Measurements from ENCODE around the gene LYPD6.

LYPD6 gene

GRCh38 chr2:149410701-149411484 lies 80.5 kb downstream of the LYPD6 start:
- DNase-seq = no peak

DNA sequence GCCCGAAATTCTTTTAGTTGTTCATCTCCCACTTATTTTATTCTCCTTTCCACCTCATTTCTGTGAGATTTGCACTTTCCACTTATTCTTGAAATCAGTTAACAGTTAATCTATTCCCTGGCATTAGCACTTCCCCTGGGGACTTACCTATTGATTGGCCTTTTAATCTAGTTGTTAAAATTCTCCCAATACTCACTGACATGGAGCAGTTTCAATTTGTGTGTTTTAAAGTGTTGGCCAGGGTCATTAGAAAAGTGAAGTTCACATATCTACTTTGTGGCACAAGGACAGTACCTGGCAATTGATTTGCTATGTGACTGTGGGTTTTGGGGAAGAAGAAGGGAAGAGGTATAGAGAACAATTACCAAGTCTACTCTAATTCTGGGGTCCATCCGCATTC lies 83.1 kb downstream of the LYPD6 start:
- DNase-seq = no peak

DNA sequence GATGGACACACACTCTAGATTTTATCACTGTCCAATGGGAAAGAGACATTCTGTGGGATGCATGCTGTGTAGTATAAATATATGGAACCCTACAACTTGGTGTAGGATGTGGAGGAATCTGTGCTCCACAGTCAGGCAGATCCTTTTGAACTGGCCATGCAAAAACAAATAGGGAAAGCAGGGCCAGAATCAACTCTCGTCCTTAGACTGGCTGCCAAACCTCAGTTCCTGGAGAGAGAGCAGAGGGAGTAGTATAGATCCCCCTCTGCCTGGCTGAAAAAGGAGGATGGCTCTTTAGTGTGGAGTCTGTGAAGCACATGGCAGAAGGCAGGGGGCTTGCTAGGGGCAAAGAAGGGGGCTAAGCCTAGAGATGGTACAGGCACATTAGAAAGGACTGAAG lies 84.7 kb downstream of the LYPD6 start:
- DNase-seq = no peak

DNA sequence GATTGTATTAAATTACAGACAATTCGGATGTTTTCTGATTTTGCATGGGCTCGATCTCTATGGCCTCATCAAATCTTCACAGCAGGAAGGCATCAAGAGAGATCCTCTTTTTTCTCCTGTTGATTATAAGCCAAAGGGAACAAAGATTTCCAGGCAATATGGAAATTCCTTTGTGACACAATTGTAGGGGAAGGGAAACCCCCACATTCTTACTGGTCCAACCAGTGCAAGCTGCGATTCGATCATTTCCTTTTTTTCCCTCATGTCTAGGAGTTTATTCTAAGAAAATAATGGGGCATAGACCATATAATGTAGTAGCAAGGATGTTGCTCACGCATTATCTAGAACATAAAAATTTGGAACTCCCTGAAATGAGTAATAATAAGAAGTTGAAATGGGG lies 87.7 kb downstream of the LYPD6 start:
- no peak for DNase-seq

GRCh38 chr2:149420053-149420963 lies 89.9 kb downstream of the LYPD6 start:
- DNase-seq = no peak

- no peak for DNase-seq
Observed at GRCh38 chr2:149421791-149422190, 91.4 kb downstream of the LYPD6 start.

DNA sequence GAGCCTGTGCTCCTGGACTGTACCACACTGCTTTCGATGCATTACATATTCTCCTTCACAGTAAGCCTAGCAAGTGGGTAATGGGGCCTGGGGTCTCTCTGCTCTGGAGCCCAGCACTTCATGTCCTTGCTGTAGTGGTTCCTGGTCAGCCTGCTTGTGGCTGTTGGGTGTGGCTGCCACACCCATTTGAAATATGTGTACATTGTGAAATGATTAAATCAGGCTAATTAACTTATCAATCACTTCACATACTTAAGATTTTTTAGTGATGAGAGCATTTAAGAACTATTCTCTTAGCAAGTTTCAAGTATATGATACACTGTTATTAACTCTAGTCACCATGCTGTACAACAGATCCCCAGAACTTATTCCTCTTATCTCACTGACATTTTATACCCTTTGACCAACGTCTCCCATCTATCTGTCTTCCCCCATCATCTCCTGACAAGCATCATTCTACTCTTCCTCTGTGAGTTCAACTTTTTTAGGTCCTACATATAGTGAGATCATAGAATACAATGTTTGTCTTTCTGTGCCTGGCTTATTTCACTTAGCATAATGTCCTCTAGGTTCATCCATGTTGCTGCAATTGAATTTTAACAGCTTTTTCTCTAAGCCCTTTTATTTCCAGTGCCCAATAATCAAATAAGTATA lies 92.1 kb downstream of the LYPD6 start:
- DNase-seq = no peak

GRCh38 chr2:149422991-149423338 lies 92.6 kb downstream of the LYPD6 start:
- no peak for DNase-seq

GRCh38 chr2:149423630-149424029 lies 93.2 kb downstream of the LYPD6 start:
- DNase-seq = no peak

- DNase-seq = no peak
Observed at GRCh38 chr2:149427387-149427786, 97.0 kb downstream of the LYPD6 start.

DNA sequence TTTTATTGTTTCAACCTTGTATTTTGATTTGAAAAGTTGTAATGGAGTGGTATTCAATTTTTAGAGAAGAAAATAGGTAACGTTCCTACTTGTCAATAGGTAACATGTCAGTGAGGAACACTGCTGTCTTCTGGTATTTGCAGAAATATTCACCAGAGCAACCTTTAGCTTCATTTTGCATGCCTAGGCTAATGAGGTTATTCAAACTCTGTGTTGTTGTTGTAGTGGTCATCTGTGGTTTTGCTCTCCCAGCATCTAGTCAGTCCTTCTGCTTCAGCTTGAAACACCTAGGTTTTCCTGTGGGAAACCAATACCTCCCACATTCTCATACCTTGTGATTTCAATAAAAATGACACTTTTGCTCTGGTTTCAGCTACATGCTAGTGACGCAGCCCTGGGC lies 98.4 kb downstream of the LYPD6 start:
- no peak for DNase-seq

DNA sequence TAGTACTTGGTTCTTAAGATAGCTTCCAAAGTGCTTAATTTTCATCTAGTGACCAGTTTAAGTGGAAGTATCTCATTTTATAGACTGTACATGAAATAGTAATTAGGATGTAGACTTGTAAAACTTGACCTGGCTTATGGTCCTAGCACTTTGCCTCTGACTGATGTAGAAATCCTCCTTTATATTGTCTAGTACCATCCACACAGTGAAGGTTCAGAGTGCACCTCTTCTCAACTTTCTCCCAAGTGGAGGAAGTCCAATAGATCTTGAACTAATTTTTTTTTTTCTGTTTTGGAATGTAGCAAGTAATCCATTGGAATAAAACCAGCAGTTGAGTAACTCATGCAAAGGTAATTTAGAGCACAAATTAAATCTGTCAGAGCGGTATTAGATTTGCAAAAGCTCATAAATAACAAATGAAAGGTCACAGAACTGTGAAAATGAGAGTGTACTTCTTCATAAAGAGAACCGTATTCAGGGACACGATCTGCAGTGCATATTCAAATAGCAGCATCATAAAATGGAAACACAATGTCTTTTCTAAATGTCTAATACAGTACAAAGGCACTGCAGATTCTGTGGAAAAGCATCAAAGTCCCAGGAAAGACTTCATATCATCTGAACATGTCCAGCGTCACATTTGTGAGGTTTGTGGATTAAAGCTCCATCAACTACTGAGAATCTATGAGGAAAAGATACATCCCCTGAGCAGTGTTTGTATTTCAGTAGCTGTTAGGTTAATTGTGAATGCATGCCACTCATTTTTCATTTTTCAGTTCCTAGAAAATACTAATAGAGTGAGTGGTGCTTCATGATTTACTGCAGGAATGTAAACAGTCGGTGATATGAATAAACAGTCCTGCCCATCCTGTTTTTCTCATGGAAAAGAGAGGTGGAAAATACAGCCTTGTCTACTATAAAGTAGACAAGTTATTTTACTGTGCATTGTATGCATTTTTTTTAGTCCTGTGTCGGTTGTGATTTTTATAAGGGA lies 100.7 kb downstream of the LYPD6 start:
- DNase-seq = no peak

- DNase-seq = no peak
Observed at GRCh38 chr2:149438330-149438960, 108.1 kb downstream of the LYPD6 start.

- DNase-seq = no peak
Observed at GRCh38 chr2:149441255-149441654, 110.9 kb downstream of the LYPD6 start.

DNA sequence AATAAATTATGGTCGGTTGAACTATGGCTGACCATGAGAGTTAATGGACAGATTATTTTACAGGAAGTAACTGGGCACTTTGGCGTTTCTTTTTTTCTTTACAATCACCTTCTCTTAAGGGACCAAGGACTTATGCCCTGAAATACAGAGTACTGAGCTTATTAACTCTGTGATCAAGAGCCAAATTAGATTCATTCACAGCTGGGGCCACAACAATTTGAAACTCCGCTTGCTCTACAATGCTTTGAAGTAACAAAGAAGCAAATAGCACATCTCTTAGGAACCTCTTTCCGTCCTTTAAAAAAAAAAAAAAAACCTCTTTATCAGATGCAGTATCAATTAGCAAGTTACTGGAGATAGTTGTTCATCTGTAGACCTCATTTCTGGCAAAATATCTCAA lies 112.0 kb downstream of the LYPD6 start:
- no peak for DNase-seq

GRCh38 chr2:149443150-149443549 lies 112.8 kb downstream of the LYPD6 start:
- no peak for DNase-seq

- no peak for DNase-seq
Observed at GRCh38 chr2:149446748-149447147, 116.4 kb downstream of the LYPD6 start.

GRCh38 chr2:149448315-149448714 lies 117.9 kb downstream of the LYPD6 start:
- no peak for DNase-seq

GRCh38 chr2:149449017-149449416 lies 118.6 kb downstream of the LYPD6 start:
- DNase-seq = no peak

- DNase-seq = no peak
Observed at GRCh38 chr2:149451417-149452165, 121.2 kb downstream of the LYPD6 start.

- DNase-seq = no peak
Observed at GRCh38 chr2:149456285-149456684, 125.9 kb downstream of the LYPD6 start.

Measured in activated CD4-positive, alpha-beta T cell treated with anti-CD3 and anti-CD28 coated beads for 1 hour (primary cell).